B cell (primary cell): Measurements from ENCODE around the gene FXYD4. TPM values are rescaled to one million over a fixed set of nuclear protein-coding genes. Genes with fewer than 3 reads are reported as not detected.

Experiments
- ATAC-seq: fragments of 200-7000 bp; cut with Tn5 transposase; one replicate; pipeline ENCODE4 v1.10.0; 2021; ENCODE audit warnings: low read depth, mild to moderate bottlenecking, moderate number of reproducible peaks, moderate library complexity
- CTCF ChIA-PET: fragments of 350-600 bp; sonication (Branson Sonifier 250); formaldehyde crosslinking; loops from one replicate; lab custom pipeline; 2021; ENCODE audit warnings: antibody characterized with exemption, inconsistent platforms; lab: Charles Lee
- POLR2A ChIA-PET: fragments of 350-600 bp; sonication (Branson Sonifier 250); formaldehyde crosslinking; loops from one replicate; lab custom pipeline; 2021; ENCODE audit warnings: antibody characterized with exemption; lab: Charles Lee
- DNase-seq: peaks from one replicate; pipeline ENCODE4 v3.0.0; 2013
- H2AFZ ChIP-seq: 2 replicates; pipeline ENCODE4 v1.6.1; 2012; ENCODE audit warnings: mild to moderate bottlenecking, low read depth, low read length; ENCODE audit not compliant: insufficient read depth, poor library complexity, severe bottlenecking
- H3K27ac ChIP-seq, 2 donors: 1 replicate in 1 of 2; 2 replicates in 1 of 2; pipeline ENCODE4 v1.5.1; 2012 to 2013; ENCODE audit warnings: low read length in 2 of 2, mild to moderate bottlenecking in 2 of 2, moderate library complexity in 1 of 2
- H3K27me3 ChIP-seq, 4 experiments: fragments of 200-600 bp in 1 of 4; sonication (generic) in 1 of 4; replicated peaks in 1 of 4; 1 replicate in 2 of 4; 2 replicates in 2 of 4; pipeline versions ENCODE4 v1.6.1 to v1.7.0; 2013 to 2016; ENCODE audit warnings: low read length in 3 of 4, mild to moderate bottlenecking in 2 of 4, mixed read lengths in 1 of 4, moderate library complexity in 1 of 4; ENCODE audit not compliant: insufficient read depth in 4 of 4, control insufficient read depth in 3 of 4; ENCODE audit errors: control extremely low read depth in 1 of 4
- H3K36me3 ChIP-seq, 2 experiments: replicated peaks in 1 of 2; 1 replicate in 1 of 2; 2 replicates in 1 of 2; pipeline versions ENCODE4 v1.6.1 to v1.7.1; 2013; ENCODE audit warnings: low read length in 1 of 2; ENCODE audit not compliant: insufficient read depth in 2 of 2, control insufficient read depth in 1 of 2; ENCODE audit errors: control extremely low read depth in 1 of 2, extremely low read depth in 1 of 2
- H3K4me1 ChIP-seq, 2 donors: fragments of 200-600 bp in 1 of 2; sonication (generic) in 1 of 2; 1 replicate in 1 of 2; 2 replicates in 1 of 2; pipeline versions ENCODE4 v1.5.1 to v1.6.1; 2013 to 2017; ENCODE audit warnings: low read length in 2 of 2; ENCODE audit not compliant: control insufficient read depth in 2 of 2, insufficient read depth in 2 of 2
- H3K4me2 ChIP-seq: replicated peaks from 2 replicates; pipeline ENCODE3; 2012; ENCODE audit warnings: mild to moderate bottlenecking, low read depth, low read length; ENCODE audit not compliant: poor library complexity, severe bottlenecking
- H3K4me3 ChIP-seq, 5 experiments: fragments of 200-600 bp in 1 of 5; sonication (generic) in 1 of 5; 1 replicate in 3 of 5; 2 replicates in 2 of 5; pipeline versions ENCODE4 v1.5.1 to v1.7.0; 2011 to 2016; ENCODE audit warnings: low read length in 4 of 5, mild to moderate bottlenecking in 4 of 5, low read depth in 2 of 5, control low read depth in 1 of 5, moderate library complexity in 1 of 5; ENCODE audit not compliant: insufficient read depth in 1 of 5; ENCODE audit errors: control extremely low read depth in 1 of 5, extremely low read depth in 1 of 5
- H3K79me2 ChIP-seq: fragments of 200-600 bp; sonication (generic); one replicate; pipeline ENCODE4 v1.6.0; 2016; ENCODE audit warnings: low read length; ENCODE audit not compliant: control insufficient read depth, insufficient read depth
- H3K9ac ChIP-seq: fragments of 200-600 bp; sonication (generic); 2 replicates; pipeline ENCODE4 v1.6.1; 2017; ENCODE audit warnings: mild to moderate bottlenecking, low read length, moderate library complexity
- H3K9me3 ChIP-seq, 3 donors: one replicate each; pipeline versions ENCODE4 v1.6.1 to v1.7.1; 2013; ENCODE audit warnings: low read length in 2 of 3; ENCODE audit not compliant: control insufficient read depth in 2 of 3, insufficient read depth in 1 of 3; ENCODE audit errors: control extremely low read depth in 1 of 3
- H4K20me1 ChIP-seq: 2 replicates; pipeline ENCODE4 v1.6.0; 2012; ENCODE audit warnings: mild to moderate bottlenecking, low read length; ENCODE audit not compliant: insufficient read depth, control insufficient read depth, poor library complexity, severe bottlenecking
- H3K27ac Mint-ChIP-seq: one replicate; pipeline ENCODE4 v1.8.0; 2021; ENCODE audit warnings: mixed read lengths
- H3K27me3 Mint-ChIP-seq: one replicate; pipeline ENCODE4 v1.8.0; 2021; ENCODE audit warnings: mixed read lengths
- H3K4me1 Mint-ChIP-seq: one replicate; pipeline ENCODE4 v1.8.0; 2021; ENCODE audit warnings: mixed read lengths
- H3K4me3 Mint-ChIP-seq: one replicate; pipeline ENCODE4 v1.8.0; 2021; ENCODE audit warnings: mixed read lengths
- H3K9me3 Mint-ChIP-seq: one replicate; pipeline ENCODE4 v1.8.0; 2022; ENCODE audit warnings: mixed read lengths; ENCODE audit not compliant: insufficient read depth
- EZH2 ChIP-seq: IDR thresholded peaks from 2 replicates; pipeline ENCODE4 v1.6.1; 2012; ENCODE audit warnings: borderline replicate concordance, low read depth, mild to moderate bottlenecking, moderate library complexity, low read length; ENCODE audit not compliant: insufficient read depth, poor library complexity, severe bottlenecking
- WGBS: methylation state at CpG from one replicate; pipeline ENCODE4 v1.1.5; 2013; ENCODE audit warnings: missing lambda C conversion rate; ENCODE audit not compliant: insufficient coverage; 5-methylcytosine and 5-hydroxymethylcytosine counted together
- intact Hi-C: fragments of 100-400 bp; cut with micrococcal nuclease; formaldehyde crosslinking; loops from one replicate; pipeline ENCODE4 v1.10.0; 2022
- polyA plus RNA-seq: library from polyadenylated mRNA; depleted of rRNA; stranded (reverse); fragments of >200 nt; gene quantifications from 2 replicates; pipeline ENCODE4 v1.2.3, GENCODE V29; 2012
- total RNA-seq, 2 donors: library from RNA; stranded (reverse); fragments of 120-200 nt in 1 of 2; gene quantifications; 1 replicate in 1 of 2; 2 replicates in 1 of 2; pipeline versions ENCODE4 v1.2.3 to v1.2.4, GENCODE V29; 2013 to 2022
- TF ChIP-seq, protein P1 (sequence below): fragments of 200-600 bp; IDR thresholded peaks from one replicate; pipeline ENCODE4 v1.8.0; 2022; ENCODE audit warnings: antibody characterized with exemption, mild to moderate bottlenecking

The FXYD4 gene
- total and polyA plus RNA-seq, 2 donors (not counting 1 experiment from before 2014, with no cell fraction given) = not detected

DNA sequence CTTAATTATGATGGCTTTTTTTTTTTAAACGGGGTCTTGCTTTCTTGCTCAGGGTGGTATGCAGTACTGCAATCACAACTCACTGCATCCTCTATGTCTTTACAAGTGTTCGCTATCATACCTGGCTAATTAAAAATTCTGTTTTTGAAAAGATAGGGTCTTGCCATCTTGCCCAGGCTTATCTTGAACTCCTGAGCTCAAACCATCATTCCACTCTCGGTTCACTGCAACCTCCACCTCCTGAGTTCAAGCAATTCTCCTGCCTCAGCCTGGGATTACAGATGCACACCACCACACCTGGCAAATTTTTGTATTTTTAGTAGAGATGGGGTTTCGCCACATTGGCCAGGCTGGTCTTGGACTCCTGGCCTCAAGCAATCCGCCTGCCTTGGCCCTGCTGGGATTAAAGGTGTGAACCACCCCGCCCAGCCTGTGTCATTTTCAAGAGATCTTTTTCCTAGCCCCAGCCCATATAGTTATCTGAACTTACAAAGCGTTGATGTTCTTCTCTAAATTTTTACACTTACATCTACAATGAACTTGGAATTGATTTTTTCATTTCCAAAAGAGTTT, 31.5 kb downstream of the FXYD4 start:
- ChIA-PET POLR2A (no interaction called here), CTCF (interaction anchor here (1.7 kb wide), 1 partner anchor 12 kb away, joined by 7 read pairs; no protein-coding TSS in a partner anchor)
- no peak overlapping the region for H3K4me2 ChIP-seq
- DNase-seq (no peak), ATAC-seq (no peak)
- no peaks in the 10 kb centered on the region for H3K9me3 ChIP-seq
- peak overlapping the region in 1 of 2 donors; percentile 57 for H3K27ac ChIP-seq
- peaks cover 98% of the 10 kb centered on the region for H3K79me2 ChIP-seq
- no peak for TF ChIP-seq EZH2
- TF ChIP-seq, protein P1, sequence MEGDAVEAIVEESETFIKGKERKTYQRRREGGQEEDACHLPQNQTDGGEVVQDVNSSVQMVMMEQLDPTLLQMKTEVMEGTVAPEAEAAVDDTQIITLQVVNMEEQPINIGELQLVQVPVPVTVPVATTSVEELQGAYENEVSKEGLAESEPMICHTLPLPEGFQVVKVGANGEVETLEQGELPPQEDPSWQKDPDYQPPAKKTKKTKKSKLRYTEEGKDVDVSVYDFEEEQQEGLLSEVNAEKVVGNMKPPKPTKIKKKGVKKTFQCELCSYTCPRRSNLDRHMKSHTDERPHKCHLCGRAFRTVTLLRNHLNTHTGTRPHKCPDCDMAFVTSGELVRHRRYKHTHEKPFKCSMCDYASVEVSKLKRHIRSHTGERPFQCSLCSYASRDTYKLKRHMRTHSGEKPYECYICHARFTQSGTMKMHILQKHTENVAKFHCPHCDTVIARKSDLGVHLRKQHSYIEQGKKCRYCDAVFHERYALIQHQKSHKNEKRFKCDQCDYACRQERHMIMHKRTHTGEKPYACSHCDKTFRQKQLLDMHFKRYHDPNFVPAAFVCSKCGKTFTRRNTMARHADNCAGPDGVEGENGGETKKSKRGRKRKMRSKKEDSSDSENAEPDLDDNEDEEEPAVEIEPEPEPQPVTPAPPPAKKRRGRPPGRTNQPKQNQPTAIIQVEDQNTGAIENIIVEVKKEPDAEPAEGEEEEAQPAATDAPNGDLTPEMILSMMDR = no peak
- 63% methylated on average over 3 of the region's 7 CpGs for WGBS
- peaks cover 88% of the 10 kb centered on the region for H4K20me1 ChIP-seq
- intact Hi-C loops = no loop called here
- no peaks in the 10 kb centered on the region for H3K27me3 ChIP-seq
- Mint-ChIP-seq H3K9me3 (no peaks in the 10 kb centered on the region), H3K4me3 (peak overlapping the region; percentile 46), H3K27ac (peak overlapping the region; percentile 50), H3K4me1 (peaks cover 73% of the 10 kb centered on the region), H3K27me3 (no peaks in the 10 kb centered on the region)
- H2AFZ ChIP-seq = no peak overlapping the region
- H3K4me3 ChIP-seq = no peak overlapping the region
- peaks cover 0 to 18% of the 10 kb centered on the region in 2 experiments for H3K36me3 ChIP-seq
- peaks cover 79 to 85% of the 10 kb centered on the region in 2 donors for H3K4me1 ChIP-seq
- H3K9ac ChIP-seq = no peak overlapping the region
